ENCODE data around the gene ABCC5.
A peak's percentile ranks its signal among the peaks of the same experiment; 100 is the strongest.
"Not testable (repeated sequence)": the region's sequence is repeated elsewhere in the genome, so short reads cannot be mapped to it uniquely, and the experiment has no call there.

The ABCC5 gene

GRCh38 chr3:184016811-184017671 lies 643 bp downstream of the ABCC5 start:
- H3K4me3 ChIP-seq (ENCODE audit: low read depth, low read length), result peak overlapping the region; percentile 100
- TF ChIP-seq CTCF (conservative IDR thresholded peaks at IDR 0.05; ENCODE audit: low read depth, low read length), result peak; percentile 46
- peak; percentile 46 for DNase-seq (ENCODE audit: low read depth)

- no peak overlapping the region for H3K4me3 ChIP-seq (ENCODE audit: low read depth, low read length)
- no peak for TF ChIP-seq CTCF (conservative IDR thresholded peaks at IDR 0.05; ENCODE audit: low read depth, low read length)
- DNase-seq (ENCODE audit: low read depth), result no peak
Observed at GRCh38 chr3:184016169-184016570, 1.5 kb downstream of the ABCC5 start.

- TF ChIP-seq CTCF (conservative IDR thresholded peaks at IDR 0.05; ENCODE audit: low read depth, low read length), result no peak
- no peak for DNase-seq (ENCODE audit: low read depth)
- H3K4me3 ChIP-seq (ENCODE audit: low read depth, low read length), result no peak overlapping the region
Observed at GRCh38 chr3:184015381-184016019, 2.2 kb downstream of the ABCC5 start.

GRCh38 chr3:184011937-184012889 lies 5.5 kb downstream of the ABCC5 start:
- DNase-seq (ENCODE audit: low read depth), result no peak
- no peak for TF ChIP-seq CTCF (conservative IDR thresholded peaks at IDR 0.05; ENCODE audit: low read depth, low read length)
- H3K4me3 ChIP-seq (ENCODE audit: low read depth, low read length), result no peak overlapping the region

- DNase-seq (ENCODE audit: low read depth), result no peak
- TF ChIP-seq CTCF (conservative IDR thresholded peaks at IDR 0.05; ENCODE audit: low read depth, low read length), result no peak
- H3K4me3 ChIP-seq (ENCODE audit: low read depth, low read length), result no peak overlapping the region
Observed at GRCh38 chr3:184011230-184011876, 6.3 kb downstream of the ABCC5 start.

GRCh38 chr3:184008161-184008560 lies 9.5 kb downstream of the ABCC5 start:
- no peak for DNase-seq (ENCODE audit: low read depth)
- H3K4me3 ChIP-seq (ENCODE audit: low read depth, low read length), result no peak overlapping the region
- TF ChIP-seq CTCF (conservative IDR thresholded peaks at IDR 0.05; ENCODE audit: low read depth, low read length), result no peak

- H3K4me3 ChIP-seq (ENCODE audit: low read depth, low read length); DNase-seq (ENCODE audit: low read depth): not testable (repeated sequence)
Observed at GRCh38 chr3:184007143-184007813, 10.4 kb downstream of the ABCC5 start.
